HCT116 (cell line): Measurements from ENCODE around the gene HMX3. TPM values are rescaled to one million over a fixed set of nuclear protein-coding genes. Genes with fewer than 3 reads are reported as not detected.

Source experiments
- ATAC-seq: fragments of 200-7000 bp; cut with Tn5 transposase; 2 replicates; pipeline ENCODE4 v1.9.1; 2020; ENCODE audit warnings: mild to moderate bottlenecking, moderate library complexity
- BruUV-seq: library from RNA; stranded (reverse); fragments of 400-500 nt; replicated peaks from 2 replicates; lab custom pipeline; 2021; lab: Mats Ljungman, UMichigan
- CTCF ChIA-PET: fragments of 300-600 bp; sonication (Branson Sonifier 250); formaldehyde crosslinking; loops from one replicate; lab custom pipeline; 2021; ENCODE audit warnings: antibody characterized with exemption; lab: Charles Lee
- POLR2A ChIA-PET: fragments of 300-600, 350-600 bp; sonication (Branson Sonifier 250); formaldehyde crosslinking; loops from one replicate; lab custom pipeline; 2021; ENCODE audit warnings: antibody characterized with exemption; lab: Charles Lee
- RAD21 ChIA-PET, 2 experiments: fragments of 300-600 bp; sonication (Branson Sonifier 250); formaldehyde crosslinking; loops; one replicate each; lab custom pipeline; 2023; ENCODE audit warnings: low total read pairs in 2 of 2; ENCODE audit not compliant: uncharacterized antibody in 2 of 2, unreplicated experiment in 2 of 2, low non-redundant PET in 1 of 2; lab: Charles Lee
- DNase-seq: peaks from one replicate; pipeline ENCODE4 v3.0.0-alpha.2; 2010; ENCODE audit warnings: low read depth, low spot score
- H2AFZ ChIP-seq: fragments of 200-600 bp; shearing (Covaris generic), sonication (generic); 2 replicates; pipeline ENCODE4 v1.6.1; 2017; ENCODE audit warnings: low read depth, mixed run types, mixed read lengths, antibody characterized with exemption, low read length; ENCODE audit not compliant: poor library complexity, severe bottlenecking
- H3K27ac ChIP-seq: 2 replicates; pipeline ENCODE4 v1.5.1; 2012; ENCODE audit warnings: low read depth, low read length
- H3K27me3 ChIP-seq: fragments of 200-600 bp; sonication (generic); 2 replicates; pipeline ENCODE4 v1.6.1; 2016; ENCODE audit warnings: mixed run types, low read length, mixed read lengths; ENCODE audit not compliant: insufficient read depth
- H3K36me3 ChIP-seq, 2 experiments: fragments of 200-500 bp in 1 of 2; fragments of 200-600 bp in 1 of 2; sonication (Bioruptor generic) in 1 of 2; sonication (generic) in 1 of 2; 2 replicates each; pipeline versions ENCODE4 v1.5.1 to v1.6.1; 2014 to 2016; ENCODE audit warnings: low read length in 2 of 2, inconsistent platforms in 1 of 2, mixed read lengths in 1 of 2, mixed run types in 1 of 2; ENCODE audit not compliant: insufficient read depth in 2 of 2, control insufficient read depth in 1 of 2
- H3K4me1 ChIP-seq, 2 experiments: fragments of 200-600 bp in 1 of 2; sonication (generic) in 1 of 2; 2 replicates each; pipeline versions ENCODE4 v1.5.1 to v1.6.1; 2012 to 2017; ENCODE audit warnings: low read length in 2 of 2, inconsistent platforms in 1 of 2, mild to moderate bottlenecking in 1 of 2, mixed read lengths in 1 of 2, mixed run types in 1 of 2, moderate library complexity in 1 of 2; ENCODE audit not compliant: insufficient read depth in 2 of 2, control insufficient read depth in 1 of 2
- H3K4me2 ChIP-seq: fragments of 200-600 bp; sonication (generic); 2 replicates; pipeline ENCODE4 v1.6.1; 2017; ENCODE audit warnings: mixed run types, low read length, mixed read lengths
- H3K4me3 ChIP-seq, 2 experiments: fragments of 200-600 bp in 1 of 2; sonication (generic) in 1 of 2; replicated peaks in 1 of 2; 2 replicates each; pipeline ENCODE4 v1.5.1; 2011 to 2016; ENCODE audit warnings: low read length in 2 of 2, control low read depth in 1 of 2, low read depth in 1 of 2, mild to moderate bottlenecking in 1 of 2, mixed read lengths in 1 of 2, mixed run types in 1 of 2
- H3K79me2 ChIP-seq: fragments of 200-600 bp; sonication (generic); 2 replicates; pipeline ENCODE4 v1.6.1; 2017; ENCODE audit warnings: mild to moderate bottlenecking, mixed run types, low read length, moderate library complexity, mixed read lengths; ENCODE audit not compliant: insufficient read depth
- H3K9ac ChIP-seq: fragments of 200-600 bp; sonication (generic); 2 replicates; pipeline ENCODE4 v1.6.1; 2016; ENCODE audit warnings: low read length, mixed read lengths
- H3K9me2 ChIP-seq: fragments of 200-600 bp; sonication (generic), shearing (Covaris generic); 2 replicates; pipeline ENCODE4 v1.6.1; 2017; ENCODE audit warnings: mixed run types, mild to moderate bottlenecking, moderate library complexity; ENCODE audit not compliant: insufficient read depth
- H3K9me3 ChIP-seq, 2 experiments: fragments of 200-500 bp in 1 of 2; fragments of 200-600 bp in 1 of 2; sonication (Bioruptor generic) in 1 of 2; sonication (generic) in 1 of 2; 2 replicates each; pipeline ENCODE4 v1.6.1; 2014 to 2017; ENCODE audit warnings: low read length in 2 of 2, mixed read lengths in 2 of 2, inconsistent platforms in 1 of 2, low read depth in 1 of 2, mild to moderate bottlenecking in 1 of 2, mixed run types in 1 of 2, moderate library complexity in 1 of 2; ENCODE audit not compliant: control insufficient read depth in 1 of 2, insufficient read depth in 1 of 2
- H4K20me1 ChIP-seq: fragments of 200-600 bp; sonication (generic), shearing (Covaris generic); 2 replicates; pipeline ENCODE4 v1.6.1; 2017; ENCODE audit warnings: mixed run types, mild to moderate bottlenecking, moderate library complexity; ENCODE audit not compliant: insufficient read depth
- CBX3 ChIP-seq: IDR thresholded peaks from 2 replicates; pipeline ENCODE4 v1.6.1; 2012; ENCODE audit warnings: low read depth
- CEBPB ChIP-seq: IDR thresholded peaks from 2 replicates; pipeline ENCODE4 v1.6.1; 2012; ENCODE audit warnings: low read depth
- EGR1 ChIP-seq: IDR thresholded peaks from 2 replicates; pipeline ENCODE4 v1.6.1; 2012; ENCODE audit warnings: low read depth
- EZH2phosphoT487 ChIP-seq: fragments of 200-600 bp; IDR thresholded peaks from 2 replicates; pipeline ENCODE4 v1.6.1; 2018; ENCODE audit warnings: antibody characterized with exemption, borderline replicate concordance
- FOSL1 ChIP-seq: IDR thresholded peaks from 2 replicates; pipeline ENCODE4 v1.6.1; 2012; ENCODE audit warnings: low read depth
- MAX ChIP-seq: IDR thresholded peaks from 2 replicates; pipeline ENCODE4 v1.6.1; 2012
- POLR2AphosphoS5 ChIP-seq: IDR thresholded peaks from 2 replicates; pipeline ENCODE4 v1.6.1; 2011; ENCODE audit warnings: mild to moderate bottlenecking, low read depth, low read length, moderate library complexity
- SIN3A ChIP-seq: IDR thresholded peaks from 2 replicates; pipeline ENCODE4 v1.6.1; 2012; ENCODE audit warnings: low read depth
- TCF7L2 ChIP-seq: IDR thresholded peaks from 2 replicates; pipeline ENCODE4 v1.7.0; 2011; ENCODE audit warnings: borderline replicate concordance, inconsistent platforms; ENCODE audit not compliant: insufficient read depth, insufficient read length; ENCODE audit errors: extremely low read depth
- YY1 ChIP-seq: IDR thresholded peaks from 2 replicates; pipeline ENCODE4 v1.6.1; 2011; ENCODE audit warnings: low read length, low read depth, moderate library complexity, mild to moderate bottlenecking; ENCODE audit not compliant: insufficient replicate concordance; ENCODE audit errors: extremely low read depth
- ZFX ChIP-seq: fragments of 450-650 bp; IDR thresholded peaks from 2 replicates; pipeline ENCODE4 v1.6.1; 2017
- ZNF274 ChIP-seq: fragments of 200-500 bp; sonication (Bioruptor generic); IDR thresholded peaks from 2 replicates; pipeline ENCODE4 v1.6.1; 2014; ENCODE audit warnings: mild to moderate bottlenecking, low read depth, low read length, inconsistent platforms
- intact Hi-C: fragments of 100-400 bp; cut with micrococcal nuclease; formaldehyde crosslinking; loops from 2 replicates; pipeline ENCODE4 v1.10.0; 2022
- total RNA-seq: library from RNA; stranded (reverse); gene quantifications from one replicate; pipeline ENCODE4 v1.2.1, GENCODE V29; 2021; ENCODE audit not compliant: unreplicated experiment

The HMX3 gene
- total RNA-seq, 1 experiment from 2014 or later: not detected

- ChIA-PET RAD21 (no interaction called here), POLR2A (no interaction called here), CTCF (no interaction called here)
- Histone ChIP-seq H3K27me3 (no peaks in the 10 kb centered on the region), H4K20me1 (no peaks in the 10 kb centered on the region), H3K9me3 (no peaks in the 10 kb centered on the region), H3K9me2 (no peaks in the 10 kb centered on the region), H3K79me2 (no peaks in the 10 kb centered on the region), H2AFZ (no peak overlapping the region), H3K4me1 (peaks cover 5 to 18% of the 10 kb centered on the region in 2 experiments; a peak in 1 of 4 replicates), H3K4me2 (no peak overlapping the region), H3K27ac (no peak overlapping the region), H3K9ac (no peak overlapping the region), H3K4me3 (no peak overlapping the region), H3K36me3 (no peaks in the 10 kb centered on the region)
- intact Hi-C loops: no loop called here
- TF ChIP-seq SIN3A (no peak), CEBPB (no peak), TCF7L2 (no peak), ZFX (no peak), FOSL1 (no peak), POLR2AphosphoS5 (no peak), YY1 (no peak), MAX (no peak), ZNF274 (no peak), EGR1 (no peak), EZH2phosphoT487 (no peak), CBX3 (no peak)
- DNase-seq (no peak), ATAC-seq (no peak)
- no TSS peak for BruUV-seq
Measured at GRCh38 chr10:123136221-123136805, 543 bp downstream of the HMX3 start.
